Esophagus squamous epithelium (tissue), 4 donors: Measurements from ENCODE around the gene CYSTM1.

Source experiments
- CTCF ChIP-seq, 6 experiments: fragments of 450-650 bp in 4 of 6; fragments of 200-600 bp in 2 of 6; sonication (generic) in 2 of 6; IDR thresholded peaks; one replicate each; pipeline ENCODE4 v1.5.1; 2016 to 2019; ENCODE audit warnings: antibody characterized with exemption in 6 of 6, mild to moderate bottlenecking in 4 of 6, moderate library complexity in 4 of 6
- POLR2A ChIP-seq, 4 donors: fragments of 450-650 bp; IDR thresholded peaks; one replicate each; pipeline ENCODE4 v1.6.1; 2017; ENCODE audit warnings: antibody characterized with exemption in 4 of 4, mild to moderate bottlenecking in 4 of 4, moderate library complexity in 3 of 4

DNA sequence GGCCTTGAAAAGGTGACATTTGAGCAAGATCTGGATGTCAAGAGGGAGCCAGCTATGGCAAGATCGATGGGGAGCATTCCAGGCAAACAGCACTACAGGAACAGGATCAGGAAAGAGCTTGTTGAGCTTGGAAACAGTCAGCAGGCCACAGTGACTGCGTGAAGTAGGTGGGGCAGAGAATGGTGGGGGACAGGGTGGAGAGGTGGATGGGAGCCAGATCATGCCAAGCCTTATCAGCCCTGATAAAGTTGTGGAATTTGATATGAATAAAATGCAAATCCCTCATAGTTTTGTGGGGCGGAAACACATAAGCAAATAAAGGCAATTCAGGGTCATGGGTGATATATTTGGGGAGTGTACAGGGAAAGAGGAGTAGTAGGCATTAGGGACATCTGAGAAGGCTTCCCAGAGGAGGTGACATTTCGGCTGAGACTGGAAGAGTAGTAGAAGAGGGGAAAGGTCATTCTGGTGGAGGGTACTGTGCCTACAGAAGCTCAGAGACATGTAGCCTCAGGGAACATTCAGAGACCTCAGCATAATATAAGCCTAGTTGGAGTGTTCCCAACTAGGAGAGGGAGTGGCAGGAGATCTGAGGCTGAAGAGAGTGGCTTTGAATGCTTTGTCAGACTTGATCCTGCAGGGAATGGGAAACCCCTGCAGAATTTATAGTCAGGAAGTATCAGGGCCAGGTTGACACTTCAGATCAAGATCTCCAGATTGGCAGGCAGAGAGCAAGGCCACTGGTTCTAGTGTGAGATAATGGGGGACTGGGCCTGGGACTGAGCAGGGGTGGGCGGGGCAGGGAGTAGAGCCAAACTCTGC lies 9.7 kb upstream of the CYSTM1 start:
- TF ChIP-seq POLR2A (IDR thresholded peaks at IDR 0.05) (no peak), CTCF (IDR thresholded peaks at IDR 0.05) (no peak)
